NCI-H526 (cell line): ENCODE results near the gene CYP4F22.
"Not testable (repeated sequence)": the region's sequence is repeated elsewhere in the genome, so short reads cannot be mapped to it uniquely, and the experiment has no call there.

Source experiments
- DNase-seq, 2 experiments: peaks; one replicate each; lab custom pipeline; 2025; lab: John Stamatoyannopoulos, UW

The CYP4F22 gene

GRCh38 chr19:15576526-15577156 lies 68.3 kb downstream of the CYP4F22 start:
- DNase-seq, result no peak

GRCh38 chr19:15577184-15577771 lies 69.0 kb downstream of the CYP4F22 start:
- DNase-seq, result no peak

DNA sequence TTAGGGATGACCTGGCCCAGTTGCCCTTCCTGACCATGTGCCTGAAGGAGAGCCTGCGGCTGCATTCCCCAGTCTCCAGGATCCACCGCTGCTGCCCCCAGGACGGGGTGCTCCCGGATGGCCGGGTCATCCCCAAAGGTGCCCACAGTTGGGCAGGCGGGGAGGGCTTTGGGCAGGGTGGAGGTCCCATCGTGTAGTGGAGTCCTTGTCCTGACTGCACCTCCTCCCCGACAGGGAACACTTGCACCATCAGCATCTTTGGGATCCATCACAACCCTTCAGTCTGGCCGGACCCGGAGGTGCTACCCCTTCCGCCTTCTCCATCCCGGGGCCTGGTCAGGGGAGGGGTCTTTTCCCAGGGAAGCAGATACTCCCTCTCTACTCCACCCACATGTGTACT lies 75.0 kb downstream of the CYP4F22 start:
- no peak for DNase-seq

GRCh38 chr19:15584095-15584494 lies 75.8 kb downstream of the CYP4F22 start:
- DNase-seq, result no peak

- peak; percentile 24 to 79 for DNase-seq
These were observed 76.3 kb downstream of the CYP4F22 start for GRCh38 chr19:15584541-15585115.

DNA sequence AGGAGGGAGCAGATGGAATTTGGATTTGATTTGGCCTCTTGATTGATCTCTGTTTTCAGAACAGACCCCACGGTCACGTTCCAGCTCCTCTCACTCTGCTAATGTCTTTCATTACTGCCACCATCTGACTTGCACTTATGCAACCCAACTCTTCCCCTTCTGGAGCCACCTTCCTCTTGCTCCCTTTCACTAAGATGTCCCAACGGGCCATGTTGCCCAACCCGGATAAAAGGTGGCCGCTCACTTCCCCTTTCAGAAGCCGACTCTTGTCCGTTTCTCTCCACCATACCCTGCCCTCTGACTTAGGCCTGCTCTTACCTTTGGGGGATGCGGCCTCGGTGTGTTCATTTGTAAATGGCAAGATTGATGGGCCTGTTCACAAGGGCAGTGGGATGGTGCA lies 79.3 kb downstream of the CYP4F22 start:
- DNase-seq, result no peak

- no peak for DNase-seq
These were observed 79.9 kb downstream of the CYP4F22 start for GRCh38 chr19:15588265-15588664.

DNA sequence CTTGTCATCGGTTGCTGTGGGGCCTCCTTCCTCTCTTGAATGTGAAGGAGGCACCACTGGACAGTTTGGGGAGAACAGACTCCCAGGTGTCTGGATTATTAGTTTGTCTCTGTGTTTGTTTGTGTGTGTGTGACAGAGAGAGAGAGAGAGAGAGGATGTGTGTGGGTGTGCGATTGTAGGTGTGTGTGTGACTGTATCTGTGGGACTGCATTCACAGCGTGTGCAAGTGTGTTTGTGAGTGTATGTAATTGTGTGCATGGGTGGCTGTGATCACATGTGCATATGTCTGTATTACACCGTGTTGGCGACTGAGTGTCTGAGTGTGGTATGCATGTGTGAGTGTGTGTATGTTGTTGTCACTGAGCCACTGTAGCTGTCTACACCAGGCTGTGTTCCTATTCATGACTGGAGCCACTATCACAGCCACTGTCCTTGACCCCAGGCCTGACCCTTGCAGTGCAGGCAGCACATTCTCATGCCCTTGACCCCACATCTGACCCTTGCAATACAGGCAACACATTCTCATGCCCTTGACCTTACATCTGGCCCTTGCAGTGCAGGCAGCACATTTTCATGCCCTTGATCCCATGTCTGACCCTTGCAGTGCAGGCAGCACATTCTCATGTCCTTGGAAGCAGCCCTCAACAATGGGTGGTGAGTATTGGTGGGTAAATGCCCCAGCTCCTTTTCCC lies 81.6 kb downstream of the CYP4F22 start:
- no peak for DNase-seq

GRCh38 chr19:15591796-15592195 lies 83.5 kb downstream of the CYP4F22 start:
- no peak for DNase-seq

DNA sequence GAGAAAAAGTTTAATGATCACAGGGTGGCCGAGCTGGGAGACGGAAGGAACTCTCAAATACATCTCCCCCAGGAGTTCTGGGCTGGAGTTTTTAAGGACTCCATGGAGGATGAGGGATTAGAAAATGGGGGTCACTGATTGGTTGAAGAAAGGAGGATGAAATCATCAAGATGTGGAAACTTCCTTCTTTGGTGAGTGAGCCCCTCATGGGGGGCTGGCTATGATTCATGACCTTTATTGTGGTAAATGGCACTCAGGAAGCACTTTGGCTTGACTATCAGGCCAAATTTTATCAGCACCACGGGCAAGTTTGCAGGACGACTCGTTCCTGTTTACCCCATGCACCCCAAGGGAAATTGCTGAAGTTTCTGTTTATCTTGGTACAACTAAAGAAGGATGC lies 84.2 kb downstream of the CYP4F22 start:
- not testable (repeated sequence) for DNase-seq

DNA sequence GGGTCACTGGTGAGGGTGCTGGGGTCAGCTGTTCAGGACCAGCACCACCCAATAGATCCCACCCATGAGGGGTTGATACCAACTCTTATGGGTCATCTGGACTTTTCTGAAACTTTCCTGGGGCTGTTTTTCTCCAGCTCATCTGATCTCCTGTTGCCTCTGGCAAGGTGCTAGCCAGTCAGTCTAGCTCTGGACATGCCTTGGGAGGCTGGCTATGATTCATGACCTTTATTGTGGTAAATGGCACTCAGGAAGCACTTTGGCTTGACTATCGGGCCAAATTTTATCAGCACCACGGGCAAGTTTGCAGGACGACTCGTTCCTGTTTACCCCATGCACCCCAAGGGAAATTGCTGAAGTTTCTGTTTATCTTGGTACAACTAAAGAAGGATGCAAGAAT lies 85.4 kb downstream of the CYP4F22 start:
- DNase-seq, result not testable (repeated sequence)

GRCh38 chr19:15595069-15595468 lies 86.7 kb downstream of the CYP4F22 start:
- DNase-seq, result no peak
